ENCODE measurements around the gene CSNK1G2. TPM values are rescaled to one million over a fixed set of nuclear protein-coding genes. Genes with fewer than 3 reads are reported as not detected.

Gene CSNK1G2
- total RNA-seq, 6 experiments from 2014 or later = 44.8 to 52.0 (median 51.1) TPM

GRCh38 chr19:1975162-1975480 is 34.1 kb downstream of the CSNK1G2 start:
- TF ChIP-seq CTCF (IDR thresholded peaks at IDR 0.05) = no peak
- Mint-ChIP-seq H3K36me3 (ENCODE audit: low read depth) (0 out of 2 replicates have a peak, but pooled peaks cover 3% of the 10 kb centered on the region), H3K9me3 (no peaks in the 10 kb centered on the region), H3K4me3 (no peak overlapping the region), H3K4me1 (ENCODE audit: low read depth) (no peaks in the 10 kb centered on the region; the same call in 1 of the 2 replicates), H3K27ac (no peak overlapping the region), H3K27me3 (ENCODE audit: insufficient read depth) (no peaks in the 10 kb centered on the region; the same call in none of the 2 replicates)
- DNase-seq = no peak

GRCh38 chr19:1977120-1977519 is 36.1 kb downstream of the CSNK1G2 start:
- no peak for DNase-seq
- H3K27me3 Mint-ChIP-seq (ENCODE audit: insufficient read depth) = no peaks in the 10 kb centered on the region; the same call in none of the 2 replicates
- no peaks in the 10 kb centered on the region for H3K9me3 Mint-ChIP-seq
- no peak overlapping the region for H3K4me3 Mint-ChIP-seq
- TF ChIP-seq CTCF (IDR thresholded peaks at IDR 0.05) = no peak
- H3K36me3 Mint-ChIP-seq (ENCODE audit: low read depth) = 0 out of 2 replicates have a peak, but pooled peaks cover 3% of the 10 kb centered on the region
- H3K4me1 Mint-ChIP-seq (ENCODE audit: low read depth) = no peaks in the 10 kb centered on the region; the same call in 1 of the 2 replicates
- no peak overlapping the region for H3K27ac Mint-ChIP-seq

- DNase-seq = no peak
- H3K36me3 Mint-ChIP-seq (ENCODE audit: low read depth) = peaks cover 7% of the 10 kb centered on the region
- no peak for TF ChIP-seq CTCF (IDR thresholded peaks at IDR 0.05)
- no peak overlapping the region for H3K27ac Mint-ChIP-seq
- no peak overlapping the region for H3K4me3 Mint-ChIP-seq
- H3K9me3 Mint-ChIP-seq = no peaks in the 10 kb centered on the region
- peaks cover 2% of the 10 kb centered on the region for H3K27me3 Mint-ChIP-seq (ENCODE audit: insufficient read depth)
- H3K4me1 Mint-ChIP-seq (ENCODE audit: low read depth) = no peaks in the 10 kb centered on the region; the same call in 1 of the 2 replicates
These were observed 37.4 kb downstream of the CSNK1G2 start for GRCh38 chr19:1978346-1978894.

GRCh38 chr19:1979017-1979416 is 38.0 kb downstream of the CSNK1G2 start:
- Mint-ChIP-seq H3K27ac (no peak overlapping the region), H3K9me3 (no peaks in the 10 kb centered on the region), H3K4me3 (no peak overlapping the region), H3K36me3 (ENCODE audit: low read depth) (peaks cover 8% of the 10 kb centered on the region), H3K27me3 (ENCODE audit: insufficient read depth) (peaks cover 2% of the 10 kb centered on the region), H3K4me1 (ENCODE audit: low read depth) (no peaks in the 10 kb centered on the region)
- TF ChIP-seq CTCF (IDR thresholded peaks at IDR 0.05) = no peak
- DNase-seq = no peak

GRCh38 chr19:1979642-1980041 is 38.7 kb downstream of the CSNK1G2 start:
- H3K4me3 Mint-ChIP-seq = no peak overlapping the region
- no peaks in the 10 kb centered on the region for H3K9me3 Mint-ChIP-seq
- H3K36me3 Mint-ChIP-seq (ENCODE audit: low read depth) = peaks cover 8% of the 10 kb centered on the region
- H3K27me3 Mint-ChIP-seq (ENCODE audit: insufficient read depth) = peaks cover 2% of the 10 kb centered on the region
- no peaks in the 10 kb centered on the region for H3K4me1 Mint-ChIP-seq (ENCODE audit: low read depth)
- no peak for DNase-seq
- H3K27ac Mint-ChIP-seq = no peak overlapping the region
- TF ChIP-seq CTCF (IDR thresholded peaks at IDR 0.05) = no peak
